Stromal cell of bone marrow (primary cell): Measurements from ENCODE around the gene LZTFL1.

Experiments
- DNase-seq: peaks from one replicate; pipeline ENCODE4 v3.0.0-alpha.2; 2012; ENCODE audit warnings: low read depth

LZTFL1 gene

GRCh38 chr3:45841757-45842491 lies at the start of gene LZTFL1:
TSS of gene LZTFL1 (minus strand) at chr3:45842119. CDS start at chr3:45841991, 128 bp downstream.
- peak; percentile 96 for DNase-seq

- DNase-seq = no peak
These were observed 48.5 kb upstream of the LZTFL1 start for GRCh38 chr3:45890405-45890804.

- no peak for DNase-seq
These were observed 47.4 kb upstream of the LZTFL1 start for GRCh38 chr3:45889337-45889736.

GRCh38 chr3:45887759-45888511 lies 46.0 kb upstream of the LZTFL1 start:
- no peak for DNase-seq

- DNase-seq = no peak
These were observed 45.4 kb upstream of the LZTFL1 start for GRCh38 chr3:45887285-45887684.

GRCh38 chr3:45885979-45886705 lies 44.2 kb upstream of the LZTFL1 start, which contains the start of gene CCR9:
TSS of gene CCR9 (plus strand) at chr3:45886543. CDS start at chr3:45894934, 8,391 bp downstream.
- no peak for DNase-seq

GRCh38 chr3:45884368-45885201 lies 42.7 kb upstream of the LZTFL1 start:
- DNase-seq = no peak

GRCh38 chr3:45881078-45882022 lies 39.4 kb upstream of the LZTFL1 start:
- DNase-seq = no peak

GRCh38 chr3:45880725-45881077 lies 38.8 kb upstream of the LZTFL1 start:
- DNase-seq = no peak

- no peak for DNase-seq
These were observed 36.2 kb upstream of the LZTFL1 start for GRCh38 chr3:45878124-45878523.

GRCh38 chr3:45874677-45875346 lies 32.9 kb upstream of the LZTFL1 start:
- DNase-seq = no peak

- no peak for DNase-seq
These were observed 31.7 kb upstream of the LZTFL1 start for GRCh38 chr3:45873638-45874037.

GRCh38 chr3:45873036-45873435 lies 31.1 kb upstream of the LZTFL1 start:
- no peak for DNase-seq

- no peak for DNase-seq
These were observed 30.6 kb upstream of the LZTFL1 start for GRCh38 chr3:45872569-45872968.

GRCh38 chr3:45871780-45872179 lies 29.9 kb upstream of the LZTFL1 start:
- no peak for DNase-seq

- DNase-seq = no peak
These were observed 28.2 kb upstream of the LZTFL1 start for GRCh38 chr3:45870099-45870498.

GRCh38 chr3:45869638-45870037 lies 27.7 kb upstream of the LZTFL1 start:
- no peak for DNase-seq

GRCh38 chr3:45868650-45869049 lies 26.7 kb upstream of the LZTFL1 start:
- DNase-seq = no peak

- DNase-seq = no peak
These were observed 26.3 kb upstream of the LZTFL1 start for GRCh38 chr3:45868213-45868612.

GRCh38 chr3:45865563-45865962 lies 23.6 kb upstream of the LZTFL1 start:
- no peak for DNase-seq
